B cell (primary cell): Measurements from ENCODE around the gene CFAP61. TPM values are rescaled to one million over a fixed set of nuclear protein-coding genes. Genes with fewer than 3 reads are reported as not detected.

Source experiments
- ATAC-seq: fragments of 200-7000 bp; cut with Tn5 transposase; one replicate; pipeline ENCODE4 v1.10.0; 2021; ENCODE audit warnings: low read depth, mild to moderate bottlenecking, moderate number of reproducible peaks, moderate library complexity
- CTCF ChIA-PET: fragments of 350-600 bp; sonication (Branson Sonifier 250); formaldehyde crosslinking; loops from one replicate; lab custom pipeline; 2021; ENCODE audit warnings: antibody characterized with exemption, inconsistent platforms; lab: Charles Lee
- POLR2A ChIA-PET: fragments of 350-600 bp; sonication (Branson Sonifier 250); formaldehyde crosslinking; loops from one replicate; lab custom pipeline; 2021; ENCODE audit warnings: antibody characterized with exemption; lab: Charles Lee
- DNase-seq: peaks from one replicate; pipeline ENCODE4 v3.0.0; 2013
- H2AFZ ChIP-seq: 2 replicates; pipeline ENCODE4 v1.6.1; 2012; ENCODE audit warnings: mild to moderate bottlenecking, low read depth, low read length; ENCODE audit not compliant: insufficient read depth, poor library complexity, severe bottlenecking
- H3K27ac ChIP-seq, 2 donors: 1 replicate in 1 of 2; 2 replicates in 1 of 2; pipeline ENCODE4 v1.5.1; 2012 to 2013; ENCODE audit warnings: low read length in 2 of 2, mild to moderate bottlenecking in 2 of 2, moderate library complexity in 1 of 2
- H3K27me3 ChIP-seq, 4 experiments: fragments of 200-600 bp in 1 of 4; sonication (generic) in 1 of 4; replicated peaks in 1 of 4; 1 replicate in 2 of 4; 2 replicates in 2 of 4; pipeline versions ENCODE4 v1.6.1 to v1.7.0; 2013 to 2016; ENCODE audit warnings: low read length in 3 of 4, mild to moderate bottlenecking in 2 of 4, mixed read lengths in 1 of 4, moderate library complexity in 1 of 4; ENCODE audit not compliant: insufficient read depth in 4 of 4, control insufficient read depth in 3 of 4; ENCODE audit errors: control extremely low read depth in 1 of 4
- H3K36me3 ChIP-seq, 2 experiments: replicated peaks in 1 of 2; 1 replicate in 1 of 2; 2 replicates in 1 of 2; pipeline versions ENCODE4 v1.6.1 to v1.7.1; 2013; ENCODE audit warnings: low read length in 1 of 2; ENCODE audit not compliant: insufficient read depth in 2 of 2, control insufficient read depth in 1 of 2; ENCODE audit errors: control extremely low read depth in 1 of 2, extremely low read depth in 1 of 2
- H3K4me1 ChIP-seq, 2 donors: fragments of 200-600 bp in 1 of 2; sonication (generic) in 1 of 2; 1 replicate in 1 of 2; 2 replicates in 1 of 2; pipeline versions ENCODE4 v1.5.1 to v1.6.1; 2013 to 2017; ENCODE audit warnings: low read length in 2 of 2; ENCODE audit not compliant: control insufficient read depth in 2 of 2, insufficient read depth in 2 of 2
- H3K4me2 ChIP-seq: replicated peaks from 2 replicates; pipeline ENCODE3; 2012; ENCODE audit warnings: mild to moderate bottlenecking, low read depth, low read length; ENCODE audit not compliant: poor library complexity, severe bottlenecking
- H3K4me3 ChIP-seq, 5 experiments: fragments of 200-600 bp in 1 of 5; sonication (generic) in 1 of 5; 1 replicate in 3 of 5; 2 replicates in 2 of 5; pipeline versions ENCODE4 v1.5.1 to v1.7.0; 2011 to 2016; ENCODE audit warnings: low read length in 4 of 5, mild to moderate bottlenecking in 4 of 5, low read depth in 2 of 5, control low read depth in 1 of 5, moderate library complexity in 1 of 5; ENCODE audit not compliant: insufficient read depth in 1 of 5; ENCODE audit errors: control extremely low read depth in 1 of 5, extremely low read depth in 1 of 5
- H3K79me2 ChIP-seq: fragments of 200-600 bp; sonication (generic); one replicate; pipeline ENCODE4 v1.6.0; 2016; ENCODE audit warnings: low read length; ENCODE audit not compliant: control insufficient read depth, insufficient read depth
- H3K9ac ChIP-seq: fragments of 200-600 bp; sonication (generic); 2 replicates; pipeline ENCODE4 v1.6.1; 2017; ENCODE audit warnings: mild to moderate bottlenecking, low read length, moderate library complexity
- H3K9me3 ChIP-seq, 3 donors: one replicate each; pipeline versions ENCODE4 v1.6.1 to v1.7.1; 2013; ENCODE audit warnings: low read length in 2 of 3; ENCODE audit not compliant: control insufficient read depth in 2 of 3, insufficient read depth in 1 of 3; ENCODE audit errors: control extremely low read depth in 1 of 3
- H4K20me1 ChIP-seq: 2 replicates; pipeline ENCODE4 v1.6.0; 2012; ENCODE audit warnings: mild to moderate bottlenecking, low read length; ENCODE audit not compliant: insufficient read depth, control insufficient read depth, poor library complexity, severe bottlenecking
- H3K27ac Mint-ChIP-seq: one replicate; pipeline ENCODE4 v1.8.0; 2021; ENCODE audit warnings: mixed read lengths
- H3K27me3 Mint-ChIP-seq: one replicate; pipeline ENCODE4 v1.8.0; 2021; ENCODE audit warnings: mixed read lengths
- H3K4me1 Mint-ChIP-seq: one replicate; pipeline ENCODE4 v1.8.0; 2021; ENCODE audit warnings: mixed read lengths
- H3K4me3 Mint-ChIP-seq: one replicate; pipeline ENCODE4 v1.8.0; 2021; ENCODE audit warnings: mixed read lengths
- H3K9me3 Mint-ChIP-seq: one replicate; pipeline ENCODE4 v1.8.0; 2022; ENCODE audit warnings: mixed read lengths; ENCODE audit not compliant: insufficient read depth
- EZH2 ChIP-seq: IDR thresholded peaks from 2 replicates; pipeline ENCODE4 v1.6.1; 2012; ENCODE audit warnings: borderline replicate concordance, low read depth, mild to moderate bottlenecking, moderate library complexity, low read length; ENCODE audit not compliant: insufficient read depth, poor library complexity, severe bottlenecking
- WGBS: methylation state at CpG from one replicate; pipeline ENCODE4 v1.1.5; 2013; ENCODE audit warnings: missing lambda C conversion rate; ENCODE audit not compliant: insufficient coverage; 5-methylcytosine and 5-hydroxymethylcytosine counted together
- intact Hi-C: fragments of 100-400 bp; cut with micrococcal nuclease; formaldehyde crosslinking; loops from one replicate; pipeline ENCODE4 v1.10.0; 2022
- polyA plus RNA-seq: library from polyadenylated mRNA; depleted of rRNA; stranded (reverse); fragments of >200 nt; gene quantifications from 2 replicates; pipeline ENCODE4 v1.2.3, GENCODE V29; 2012
- total RNA-seq, 2 donors: library from RNA; stranded (reverse); fragments of 120-200 nt in 1 of 2; gene quantifications; 1 replicate in 1 of 2; 2 replicates in 1 of 2; pipeline versions ENCODE4 v1.2.3 to v1.2.4, GENCODE V29; 2013 to 2022
- TF ChIP-seq, protein P1 (sequence below): fragments of 200-600 bp; IDR thresholded peaks from one replicate; pipeline ENCODE4 v1.8.0; 2022; ENCODE audit warnings: antibody characterized with exemption, mild to moderate bottlenecking

Gene CFAP61
- total and polyA plus RNA-seq, 2 donors (not counting 1 experiment from before 2014, with no cell fraction given) = not detected

DNA sequence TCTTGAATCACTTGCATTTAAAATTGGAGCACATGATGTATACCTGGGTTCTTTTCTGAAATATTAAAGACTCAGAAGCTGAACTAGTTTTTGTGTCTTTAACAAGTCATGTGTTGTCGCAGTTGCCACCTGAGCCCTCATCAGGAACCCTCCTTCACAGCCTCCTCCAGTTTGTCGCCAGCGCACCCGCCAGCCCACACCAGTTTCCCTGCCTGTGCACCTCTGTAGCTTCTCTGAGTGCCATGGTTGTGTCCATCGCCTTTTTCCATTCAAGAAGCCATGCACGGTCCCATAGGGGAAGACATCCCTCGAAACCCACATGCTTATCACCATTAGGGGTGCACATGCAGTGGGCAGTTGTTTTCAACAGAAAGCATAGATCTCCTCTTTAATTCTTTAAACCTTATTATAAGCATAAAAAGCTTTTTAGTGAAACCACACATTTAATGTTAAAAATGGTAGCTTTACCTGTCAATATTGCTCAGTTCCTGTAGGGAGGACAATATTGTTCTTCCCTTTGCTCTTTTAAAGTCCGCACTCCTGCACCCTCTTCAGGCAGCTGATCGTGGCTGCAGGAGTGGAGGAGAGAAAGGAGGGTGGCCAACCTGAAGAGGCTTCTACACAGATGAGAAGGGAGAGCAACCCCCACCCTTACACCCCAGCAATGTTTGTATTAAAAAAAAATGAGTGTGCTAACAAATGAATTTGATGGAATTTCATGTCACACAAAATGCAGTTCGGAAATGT is 121.9 kb downstream of the CFAP61 start:
- 95% methylated on average over 5 of the region's 10 CpGs for WGBS
- CTCF ChIA-PET = no interaction called here
- H3K4me1 ChIP-seq = no peaks in the 10 kb centered on the region
- H3K9me3 Mint-ChIP-seq = peaks cover 4% of the 10 kb centered on the region
- POLR2A ChIA-PET = no interaction called here
- H3K4me1 Mint-ChIP-seq = no peaks in the 10 kb centered on the region
- H3K27ac Mint-ChIP-seq = no peak overlapping the region
- H3K36me3 ChIP-seq = no peaks in the 10 kb centered on the region
- intact Hi-C loops = no loop called here
- DNase-seq = no peak
- H3K4me2 ChIP-seq = no peak overlapping the region
- no peaks in the 10 kb centered on the region for H3K79me2 ChIP-seq
- no peak overlapping the region for H3K27ac ChIP-seq
- H3K9me3 ChIP-seq = peaks cover 0 to 9% (median 0%) of the 10 kb centered on the region in 3 donors
- no peak for TF ChIP-seq EZH2
- TF ChIP-seq, protein P1, sequence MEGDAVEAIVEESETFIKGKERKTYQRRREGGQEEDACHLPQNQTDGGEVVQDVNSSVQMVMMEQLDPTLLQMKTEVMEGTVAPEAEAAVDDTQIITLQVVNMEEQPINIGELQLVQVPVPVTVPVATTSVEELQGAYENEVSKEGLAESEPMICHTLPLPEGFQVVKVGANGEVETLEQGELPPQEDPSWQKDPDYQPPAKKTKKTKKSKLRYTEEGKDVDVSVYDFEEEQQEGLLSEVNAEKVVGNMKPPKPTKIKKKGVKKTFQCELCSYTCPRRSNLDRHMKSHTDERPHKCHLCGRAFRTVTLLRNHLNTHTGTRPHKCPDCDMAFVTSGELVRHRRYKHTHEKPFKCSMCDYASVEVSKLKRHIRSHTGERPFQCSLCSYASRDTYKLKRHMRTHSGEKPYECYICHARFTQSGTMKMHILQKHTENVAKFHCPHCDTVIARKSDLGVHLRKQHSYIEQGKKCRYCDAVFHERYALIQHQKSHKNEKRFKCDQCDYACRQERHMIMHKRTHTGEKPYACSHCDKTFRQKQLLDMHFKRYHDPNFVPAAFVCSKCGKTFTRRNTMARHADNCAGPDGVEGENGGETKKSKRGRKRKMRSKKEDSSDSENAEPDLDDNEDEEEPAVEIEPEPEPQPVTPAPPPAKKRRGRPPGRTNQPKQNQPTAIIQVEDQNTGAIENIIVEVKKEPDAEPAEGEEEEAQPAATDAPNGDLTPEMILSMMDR = no peak
- no peaks in the 10 kb centered on the region for H4K20me1 ChIP-seq
- H3K27me3 ChIP-seq = no peaks in the 10 kb centered on the region
- H3K4me3 Mint-ChIP-seq = no peak overlapping the region
- peaks cover 27% of the 10 kb centered on the region for H3K27me3 Mint-ChIP-seq
- no peak overlapping the region for H3K9ac ChIP-seq
- H3K4me3 ChIP-seq = no peak overlapping the region
- no peak overlapping the region for H2AFZ ChIP-seq
- ATAC-seq = no peak

DNA sequence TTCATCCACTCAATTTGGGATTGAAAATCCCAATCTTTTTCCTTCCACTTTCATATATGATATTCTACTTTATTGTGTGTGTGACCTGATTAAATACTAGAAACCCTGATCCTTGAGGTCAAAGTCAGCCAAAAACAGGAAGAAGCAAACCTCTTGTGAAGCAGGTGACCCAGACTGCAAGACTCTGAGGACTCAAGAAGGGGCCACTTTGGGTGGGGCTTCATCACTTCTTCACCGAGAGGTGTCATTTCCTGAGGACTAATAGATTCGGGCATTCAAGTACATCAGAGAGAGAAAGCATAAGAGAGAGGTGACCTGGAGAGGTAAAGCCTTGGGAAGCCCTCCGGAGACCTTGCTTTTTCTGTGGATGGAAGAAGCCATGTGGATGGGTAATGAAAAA is 129.0 kb downstream of the CFAP61 start:
- intact Hi-C loops = no loop called here
- TF ChIP-seq, protein P1 = no peak
- no peak for TF ChIP-seq EZH2
- no peak for ATAC-seq

More for the DNA sequence above, 129.0 kb downstream of the CFAP61 start:
- H3K4me3 Mint-ChIP-seq = no peak overlapping the region
- Histone ChIP-seq H3K27ac (no peak overlapping the region), H3K36me3 (no peaks in the 10 kb centered on the region), H3K9me3 (no peaks in the 10 kb centered on the region), H3K4me2 (no peak overlapping the region), H3K4me3 (no peak overlapping the region), H4K20me1 (no peaks in the 10 kb centered on the region), H3K79me2 (no peaks in the 10 kb centered on the region), H3K4me1 (no peaks in the 10 kb centered on the region), H3K9ac (no peak overlapping the region), H2AFZ (no peak overlapping the region), H3K27me3 (no peaks in the 10 kb centered on the region)
- POLR2A ChIA-PET = no interaction called here
- no peak for DNase-seq
- no peaks in the 10 kb centered on the region for H3K9me3 Mint-ChIP-seq
- WGBS = 50% methylated on average over 2 of the region's 3 CpGs
- no peak overlapping the region for H3K27ac Mint-ChIP-seq
- CTCF ChIA-PET = no interaction called here
- peaks cover 21% of the 10 kb centered on the region for H3K27me3 Mint-ChIP-seq
- no peaks in the 10 kb centered on the region for H3K4me1 Mint-ChIP-seq
